Measurements from ENCODE around the gene TRIM15. TPM values are rescaled to one million over a fixed set of nuclear protein-coding genes. Genes with fewer than 3 reads are reported as not detected.

Gene TRIM15
- total RNA-seq, 1 experiment from 2014 or later, result 0.79 TPM

DNA sequence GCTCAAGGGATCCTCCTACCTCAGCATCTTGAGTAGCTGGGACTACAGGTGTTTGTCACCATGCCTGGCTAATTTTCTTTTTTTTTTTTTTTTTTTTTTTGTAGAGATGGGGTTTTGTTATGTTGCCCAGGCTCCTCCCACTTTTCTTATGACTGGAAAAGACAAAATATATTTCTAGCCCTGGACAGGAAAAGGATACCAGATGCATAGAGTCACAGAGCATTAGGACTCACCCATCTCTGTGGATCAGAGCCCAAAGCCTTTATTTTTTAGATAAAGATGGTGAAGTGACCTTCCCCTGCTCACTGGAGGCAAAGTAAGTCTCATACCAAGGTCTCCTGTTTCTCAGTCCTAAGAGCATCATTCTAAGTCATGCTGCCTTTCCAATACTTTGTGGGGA lies 5.8 kb upstream of the TRIM15 start:
- CTCF ChIA-PET, result interaction anchor here (0.6 kb wide), 1 partner anchor 47 kb away, joined by 3 read pairs; no protein-coding TSS in a partner anchor
- BruUV-seq (replicated peaks), result no TSS peak

DNA sequence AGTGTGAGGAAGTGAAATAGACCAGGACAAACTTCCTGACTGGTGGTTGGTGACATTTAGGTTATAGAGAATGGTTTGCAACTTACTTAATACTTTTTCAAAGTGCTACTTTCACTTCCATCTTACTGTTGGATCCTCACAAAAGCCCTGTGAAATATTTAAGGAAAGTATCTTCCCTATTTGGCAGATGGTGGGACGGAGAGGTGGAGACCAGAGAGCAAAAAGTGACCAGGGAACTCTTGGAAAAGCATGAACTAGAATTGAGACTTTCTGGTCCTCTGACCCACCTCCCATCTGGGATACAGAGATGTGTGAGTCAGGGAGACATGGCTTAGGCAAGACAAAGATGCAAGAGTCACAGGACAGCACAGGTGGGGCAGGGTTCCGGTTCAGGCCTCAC lies 5.3 kb upstream of the TRIM15 start:
- H3K4me3 Mint-ChIP-seq (ENCODE audit: unreplicated experiment), result no peak overlapping the region
- no peak overlapping the region for H3K27ac Mint-ChIP-seq (ENCODE audit: low read depth, unreplicated experiment)
- TF ChIP-seq, protein P1, sequence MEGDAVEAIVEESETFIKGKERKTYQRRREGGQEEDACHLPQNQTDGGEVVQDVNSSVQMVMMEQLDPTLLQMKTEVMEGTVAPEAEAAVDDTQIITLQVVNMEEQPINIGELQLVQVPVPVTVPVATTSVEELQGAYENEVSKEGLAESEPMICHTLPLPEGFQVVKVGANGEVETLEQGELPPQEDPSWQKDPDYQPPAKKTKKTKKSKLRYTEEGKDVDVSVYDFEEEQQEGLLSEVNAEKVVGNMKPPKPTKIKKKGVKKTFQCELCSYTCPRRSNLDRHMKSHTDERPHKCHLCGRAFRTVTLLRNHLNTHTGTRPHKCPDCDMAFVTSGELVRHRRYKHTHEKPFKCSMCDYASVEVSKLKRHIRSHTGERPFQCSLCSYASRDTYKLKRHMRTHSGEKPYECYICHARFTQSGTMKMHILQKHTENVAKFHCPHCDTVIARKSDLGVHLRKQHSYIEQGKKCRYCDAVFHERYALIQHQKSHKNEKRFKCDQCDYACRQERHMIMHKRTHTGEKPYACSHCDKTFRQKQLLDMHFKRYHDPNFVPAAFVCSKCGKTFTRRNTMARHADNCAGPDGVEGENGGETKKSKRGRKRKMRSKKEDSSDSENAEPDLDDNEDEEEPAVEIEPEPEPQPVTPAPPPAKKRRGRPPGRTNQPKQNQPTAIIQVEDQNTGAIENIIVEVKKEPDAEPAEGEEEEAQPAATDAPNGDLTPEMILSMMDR (IDR thresholded peaks at IDR 0.05; ENCODE audit: unreplicated experiment), result no peak
- ChIA-PET POLR2A (interaction anchor here (0.7 kb wide), 1 partner anchor 56 kb away, joined by 3 read pairs; no protein-coding TSS in a partner anchor), CTCF (no interaction called here)
- BruUV-seq (replicated peaks), result no TSS peak
- DNase-seq (ENCODE audit: unreplicated experiment), result no peak
- H3K36me3 Mint-ChIP-seq (ENCODE audit: insufficient read depth, unreplicated experiment), result no peaks in the 10 kb centered on the region
- no peaks in the 10 kb centered on the region for H3K9me3 Mint-ChIP-seq (ENCODE audit: unreplicated experiment)
- peaks cover 26% of the 10 kb centered on the region for H3K4me1 Mint-ChIP-seq (ENCODE audit: insufficient read depth, unreplicated experiment)
- H3K27me3 Mint-ChIP-seq (ENCODE audit: insufficient read depth, unreplicated experiment), result no peaks in the 10 kb centered on the region
- intact Hi-C loops (cut with micrococcal nuclease), result no loop called here

More for the DNA sequence above, 5.8 kb upstream of the TRIM15 start:
- POLR2A ChIA-PET, result interaction anchor here (0.7 to 3.9 kb wide), 2 partner anchors 56 to 96 kb away, joined by 3 to 17 read pairs; partner anchors contain the start of gene POLR1H
- intact Hi-C loops (cut with micrococcal nuclease), result no loop called here
- H3K9me3 Mint-ChIP-seq (ENCODE audit: unreplicated experiment), result no peaks in the 10 kb centered on the region
- no peak overlapping the region for H3K27ac Mint-ChIP-seq (ENCODE audit: low read depth, unreplicated experiment)
- no peak overlapping the region for H3K4me3 Mint-ChIP-seq (ENCODE audit: unreplicated experiment)
- no peaks in the 10 kb centered on the region for H3K36me3 Mint-ChIP-seq (ENCODE audit: insufficient read depth, unreplicated experiment)
- peaks cover 26% of the 10 kb centered on the region for H3K4me1 Mint-ChIP-seq (ENCODE audit: insufficient read depth, unreplicated experiment)
- TF ChIP-seq, protein P1 (IDR thresholded peaks at IDR 0.05; ENCODE audit: unreplicated experiment), result no peak
- no peak for DNase-seq (ENCODE audit: unreplicated experiment)
- no peaks in the 10 kb centered on the region for H3K27me3 Mint-ChIP-seq (ENCODE audit: insufficient read depth, unreplicated experiment)

DNA sequence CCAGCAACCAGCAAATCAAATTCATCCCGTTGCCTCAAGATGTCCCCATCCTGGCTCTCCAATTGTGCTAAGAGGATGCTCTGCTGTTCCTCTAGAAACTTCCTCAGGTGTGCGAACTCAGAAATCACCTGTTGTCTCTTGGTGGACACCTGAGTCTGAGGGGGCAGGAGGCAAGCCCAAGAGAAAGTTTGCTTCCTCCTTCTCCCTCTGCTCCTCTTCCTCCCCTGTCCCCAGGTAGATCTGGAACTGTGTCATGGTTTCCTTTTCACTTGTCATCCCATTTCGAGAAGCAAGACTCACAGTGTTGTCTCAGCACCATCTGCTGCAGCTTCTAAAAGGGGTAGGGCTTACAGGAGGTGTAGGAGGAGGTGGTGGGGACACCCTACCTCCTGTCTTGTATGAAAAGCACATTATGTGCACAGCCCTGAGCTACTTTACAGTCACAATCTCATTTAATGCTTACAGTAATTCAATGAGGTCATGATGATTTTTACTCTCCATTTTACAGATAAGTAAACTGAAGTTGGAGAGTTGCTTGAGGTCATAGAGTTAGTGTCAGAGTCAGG lies 4.8 kb upstream of the TRIM15 start:
- DNase-seq (ENCODE audit: unreplicated experiment), result no peak
- no peak overlapping the region for H3K4me3 Mint-ChIP-seq (ENCODE audit: unreplicated experiment)
- TF ChIP-seq, protein P1 (IDR thresholded peaks at IDR 0.05; ENCODE audit: unreplicated experiment), result no peak
- ChIA-PET CTCF (no interaction called here), POLR2A (interaction anchor here (0.7 kb wide), 1 partner anchor 57 kb away, joined by 3 read pairs; no protein-coding TSS in a partner anchor)
- H3K4me1 Mint-ChIP-seq (ENCODE audit: insufficient read depth, unreplicated experiment), result peaks cover 26% of the 10 kb centered on the region
- no TSS peak for BruUV-seq (replicated peaks)
- H3K9me3 Mint-ChIP-seq (ENCODE audit: unreplicated experiment), result no peaks in the 10 kb centered on the region
- no peaks in the 10 kb centered on the region for H3K36me3 Mint-ChIP-seq (ENCODE audit: insufficient read depth, unreplicated experiment)
- H3K27ac Mint-ChIP-seq (ENCODE audit: low read depth, unreplicated experiment), result no peak overlapping the region
- intact Hi-C loops (cut with micrococcal nuclease), result no loop called here
- H3K27me3 Mint-ChIP-seq (ENCODE audit: insufficient read depth, unreplicated experiment), result no peaks in the 10 kb centered on the region

DNA sequence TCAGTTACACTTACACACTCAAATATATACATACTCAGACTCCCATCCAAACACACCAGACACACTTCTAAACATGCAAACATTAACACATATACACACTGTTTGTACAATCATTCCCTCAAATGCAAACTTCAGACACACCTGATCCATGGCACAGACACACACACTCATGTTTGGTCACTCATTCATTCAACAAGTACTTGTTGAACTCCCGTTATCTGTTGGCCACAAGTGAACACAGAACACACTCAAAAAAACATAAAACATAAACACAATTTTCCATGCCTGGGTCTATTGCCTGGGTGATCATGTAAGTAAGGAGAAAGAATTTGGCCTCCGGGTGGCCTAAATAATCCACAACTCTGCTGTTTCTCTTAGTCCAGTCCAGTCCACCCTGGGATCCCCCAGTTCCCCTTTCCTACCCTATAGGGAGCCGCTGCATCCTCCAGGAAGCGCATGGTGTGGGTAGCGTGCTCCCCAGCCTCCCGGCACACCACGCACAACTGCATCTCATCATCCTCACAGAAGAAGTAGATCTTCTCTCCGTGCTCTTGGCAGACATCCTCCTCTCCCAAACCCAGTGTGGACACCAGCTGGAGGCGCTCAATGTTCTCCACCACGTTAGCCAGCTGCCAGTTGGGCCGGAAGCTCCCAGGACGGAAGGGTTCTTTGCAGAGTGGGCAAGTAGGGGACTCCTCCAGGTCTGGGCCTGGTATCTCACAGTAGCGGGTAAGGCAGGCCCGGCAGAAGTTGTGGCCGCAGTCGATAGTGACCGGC lies 3.1 kb upstream of the TRIM15 start:
- Mint-ChIP-seq H3K27me3 (ENCODE audit: insufficient read depth, unreplicated experiment) (no peaks in the 10 kb centered on the region), H3K9me3 (ENCODE audit: unreplicated experiment) (no peaks in the 10 kb centered on the region), H3K4me1 (ENCODE audit: insufficient read depth, unreplicated experiment) (peaks cover 14% of the 10 kb centered on the region), H3K36me3 (ENCODE audit: insufficient read depth, unreplicated experiment) (no peaks in the 10 kb centered on the region), H3K4me3 (ENCODE audit: unreplicated experiment) (no peak overlapping the region), H3K27ac (ENCODE audit: low read depth, unreplicated experiment) (no peak overlapping the region)
- no TSS peak for BruUV-seq (replicated peaks)
- CTCF ChIA-PET, result interaction anchor here (0.6 to 2.7 kb wide), 2 partner anchors 29 to 808 kb away, joined by 3 to 11 read pairs; no protein-coding TSS in a partner anchor
- POLR2A ChIA-PET, result no interaction called here
- DNase-seq (ENCODE audit: unreplicated experiment), result no peak
- TF ChIP-seq, protein P1 (IDR thresholded peaks at IDR 0.05; ENCODE audit: unreplicated experiment), result no peak
- intact Hi-C loops (cut with micrococcal nuclease), result no loop called here
